HG03469 (cell line): Measurements from ENCODE around the gene RABAC1.
"Not testable (repeated sequence)": the region's sequence is repeated elsewhere in the genome, so short reads cannot be mapped to it uniquely, and the experiment has no call there.

Experiments
- ATAC-seq: cut with Tn5 transposase; IDR thresholded peaks from one replicate; pipeline ENCODE4 v1.9.1; 2021; ENCODE audit warnings: mild to moderate bottlenecking, moderate library complexity, moderate number of reproducible peaks; ENCODE audit not compliant: unreplicated experiment

The RABAC1 gene, protein sequence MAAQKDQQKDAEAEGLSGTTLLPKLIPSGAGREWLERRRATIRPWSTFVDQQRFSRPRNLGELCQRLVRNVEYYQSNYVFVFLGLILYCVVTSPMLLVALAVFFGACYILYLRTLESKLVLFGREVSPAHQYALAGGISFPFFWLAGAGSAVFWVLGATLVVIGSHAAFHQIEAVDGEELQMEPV

DNA sequence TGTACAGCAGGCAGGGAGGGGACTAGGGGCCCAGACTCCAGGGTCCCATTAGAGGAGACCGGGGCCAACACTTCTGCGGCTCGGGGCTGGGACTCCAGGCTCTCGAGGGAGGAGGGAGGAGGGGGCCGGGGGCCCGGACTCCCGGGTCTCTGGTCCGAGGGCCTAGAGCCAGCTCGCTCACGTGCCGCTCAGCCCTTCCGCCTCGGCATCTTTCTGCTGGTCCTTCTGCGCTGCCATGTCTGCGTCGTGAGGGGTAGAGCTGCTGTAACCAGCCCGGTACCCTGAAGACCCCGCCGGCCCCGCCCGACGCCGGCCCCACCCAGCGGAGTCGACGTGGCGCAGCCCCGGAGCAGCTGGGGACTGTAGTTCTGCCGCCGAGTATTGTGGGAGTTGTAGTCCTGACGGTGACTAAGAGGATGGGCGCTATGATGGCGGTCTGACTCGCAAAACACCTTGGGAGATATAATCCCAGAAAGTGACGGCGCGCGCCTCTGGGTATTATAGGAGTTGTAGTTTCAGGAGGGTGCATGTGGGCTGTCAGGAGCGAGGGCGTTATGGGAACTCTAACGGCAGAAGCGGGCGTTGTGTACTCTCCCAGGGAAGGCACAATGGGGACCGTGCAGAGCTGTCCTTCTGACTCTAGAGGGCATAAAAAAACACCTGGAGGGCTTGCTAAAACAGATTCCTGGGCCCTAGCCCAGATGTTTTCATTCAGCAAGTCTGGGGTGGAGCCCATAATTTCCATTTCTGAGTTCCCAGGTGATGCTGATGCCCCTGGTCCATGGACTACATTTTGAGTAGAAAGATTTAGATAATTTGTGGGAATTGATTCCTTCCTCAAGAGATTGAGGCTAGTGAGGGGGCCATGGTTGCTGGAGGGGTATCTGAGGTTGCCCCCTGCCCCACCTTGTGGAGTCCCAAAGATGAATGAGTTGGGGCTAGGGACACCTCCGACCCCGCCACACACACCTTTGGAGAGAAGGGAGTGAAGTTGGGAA, at the start of gene RABAC1:
Gene RABAC1 (minus strand): TSS at position 266 of the 998 bp plus-strand sequence. CDS start 29 bp downstream, at position 237.
- peak; percentile 60 for ATAC-seq

DNA sequence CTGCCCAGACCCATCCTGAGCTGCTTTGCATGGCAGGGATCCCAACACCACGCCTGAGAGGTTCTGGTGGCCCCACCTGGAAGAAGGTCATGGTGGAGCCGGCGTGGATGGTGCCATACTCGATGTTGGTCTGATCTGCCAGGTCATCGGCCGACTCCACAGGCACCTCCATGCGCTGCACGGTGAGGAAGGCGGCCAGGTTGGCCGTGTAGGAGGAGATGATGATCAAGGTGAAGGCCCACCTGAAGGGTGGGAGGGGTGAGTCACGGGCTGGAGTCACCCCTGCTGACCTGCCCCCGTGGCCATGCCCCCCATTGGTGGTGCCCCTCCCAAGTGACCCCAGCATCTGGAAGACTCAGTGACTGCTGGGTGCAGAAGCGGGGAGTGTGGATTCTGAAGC, 47.4 kb upstream of the RABAC1 start:
- ATAC-seq = no peak

DNA sequence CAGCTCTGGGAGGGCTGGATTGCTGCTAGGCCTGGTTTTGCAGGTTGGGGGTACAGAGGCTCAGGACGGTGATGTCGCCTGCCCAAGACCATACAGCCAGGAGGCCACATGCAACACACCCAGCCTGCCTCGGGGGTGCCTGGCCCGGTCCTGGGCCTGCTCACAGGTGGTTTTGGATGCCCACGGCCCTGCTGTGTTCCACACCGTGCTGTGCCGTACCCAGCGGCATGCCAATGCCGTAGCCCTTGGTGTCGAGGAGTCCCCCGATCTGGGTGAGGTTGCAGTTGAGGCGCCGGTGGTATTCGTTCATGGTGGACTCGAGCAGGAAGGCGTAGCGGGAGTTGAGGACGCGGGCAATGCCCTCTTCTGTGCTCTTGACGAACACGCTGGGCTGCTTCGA, 46.4 kb upstream of the RABAC1 start:
- ATAC-seq = no peak

DNA sequence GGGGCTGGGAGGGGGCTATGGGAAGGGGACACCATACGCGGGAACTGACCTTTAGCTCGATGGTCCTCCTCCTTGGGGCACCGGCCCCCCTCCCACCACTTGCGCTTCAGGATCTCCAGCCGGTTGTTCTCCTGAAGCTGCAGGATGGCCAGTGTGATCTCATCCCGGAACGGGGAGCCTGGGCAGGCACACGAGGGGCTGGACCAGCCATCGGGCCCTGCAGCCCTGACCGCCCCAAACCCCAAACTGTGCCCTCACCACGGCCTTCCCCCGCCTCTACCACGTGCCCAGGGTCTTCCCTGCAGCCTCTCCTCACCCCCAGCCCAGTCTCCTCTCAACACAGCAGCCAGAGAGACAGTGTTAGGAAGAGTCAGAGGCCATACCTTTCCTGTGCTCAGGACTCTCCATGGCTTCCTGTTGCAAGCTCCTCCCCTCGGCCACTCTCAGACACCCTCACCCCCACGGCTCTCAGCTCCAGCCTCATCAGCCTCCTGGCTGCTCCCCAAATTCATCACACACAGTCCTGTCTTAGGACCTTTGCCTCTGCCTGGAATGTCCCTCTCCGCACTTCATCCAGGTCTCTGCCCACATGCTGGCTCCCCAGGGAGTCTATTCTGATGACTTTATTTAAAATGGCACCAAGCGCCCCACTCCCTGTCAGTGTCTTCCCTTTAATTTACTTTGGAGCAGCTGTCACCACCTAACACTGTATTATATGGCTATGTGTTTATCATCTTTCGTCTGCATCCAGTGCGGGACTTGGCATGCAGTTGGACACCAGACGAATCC, 44.6 kb upstream of the RABAC1 start:
- no peak for ATAC-seq

DNA sequence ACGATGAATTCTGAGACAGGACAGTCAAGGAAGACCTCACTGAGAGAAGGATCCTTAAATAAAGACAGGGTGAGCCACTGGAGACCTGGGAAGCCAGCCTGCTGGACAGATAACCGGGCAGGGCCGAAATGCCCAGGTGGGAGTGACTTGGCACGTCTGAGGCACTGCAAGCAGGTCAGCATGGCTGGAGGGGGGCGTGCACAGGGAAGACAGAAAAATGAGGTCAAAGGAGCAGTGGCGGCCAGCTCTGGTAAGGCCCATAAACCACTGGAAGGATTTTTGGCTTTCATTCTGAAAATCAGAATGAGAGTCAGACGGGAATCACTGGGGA, 40.7 kb upstream of the RABAC1 start:
- no peak for ATAC-seq

DNA sequence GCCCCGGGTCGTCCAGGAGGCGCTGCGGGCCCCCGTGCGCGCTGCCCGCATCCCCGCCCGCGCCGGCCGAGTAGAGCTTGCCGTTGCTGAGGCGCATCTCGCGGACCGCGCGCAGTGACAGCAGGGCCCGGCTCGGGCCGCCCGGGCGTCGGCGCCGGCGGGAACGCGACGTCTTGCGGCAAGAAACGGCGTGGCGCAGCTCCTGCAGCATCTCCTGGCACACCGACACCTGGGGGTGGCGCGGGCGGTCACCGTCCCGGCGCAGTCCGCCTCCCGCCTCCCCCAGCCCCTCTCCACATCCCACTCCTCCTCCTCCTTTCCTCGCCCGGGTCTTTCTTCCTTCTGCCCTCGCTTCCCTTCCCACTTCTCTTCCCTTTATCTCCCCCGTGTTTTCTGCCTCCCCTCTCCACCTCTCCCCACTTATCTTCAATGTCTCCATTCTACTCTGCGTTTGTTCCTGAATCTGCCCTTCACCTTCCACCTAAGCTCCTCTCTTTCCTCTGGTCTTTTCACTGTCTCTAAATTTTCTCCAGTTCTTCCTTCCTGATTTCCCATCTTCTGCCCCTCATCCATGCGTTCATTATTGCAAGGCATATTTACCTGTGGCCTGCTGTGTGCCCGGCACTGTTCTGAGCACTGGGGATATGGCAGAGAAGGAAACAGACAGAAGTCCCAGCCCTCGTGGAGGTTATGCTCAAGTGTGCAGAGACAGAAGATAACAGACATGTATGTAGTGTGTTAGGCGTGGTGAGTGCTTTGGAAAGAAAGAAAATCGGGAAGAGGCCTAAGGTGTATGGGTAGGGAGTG, 40.2 kb upstream of the RABAC1 start:
- ATAC-seq = no peak

DNA sequence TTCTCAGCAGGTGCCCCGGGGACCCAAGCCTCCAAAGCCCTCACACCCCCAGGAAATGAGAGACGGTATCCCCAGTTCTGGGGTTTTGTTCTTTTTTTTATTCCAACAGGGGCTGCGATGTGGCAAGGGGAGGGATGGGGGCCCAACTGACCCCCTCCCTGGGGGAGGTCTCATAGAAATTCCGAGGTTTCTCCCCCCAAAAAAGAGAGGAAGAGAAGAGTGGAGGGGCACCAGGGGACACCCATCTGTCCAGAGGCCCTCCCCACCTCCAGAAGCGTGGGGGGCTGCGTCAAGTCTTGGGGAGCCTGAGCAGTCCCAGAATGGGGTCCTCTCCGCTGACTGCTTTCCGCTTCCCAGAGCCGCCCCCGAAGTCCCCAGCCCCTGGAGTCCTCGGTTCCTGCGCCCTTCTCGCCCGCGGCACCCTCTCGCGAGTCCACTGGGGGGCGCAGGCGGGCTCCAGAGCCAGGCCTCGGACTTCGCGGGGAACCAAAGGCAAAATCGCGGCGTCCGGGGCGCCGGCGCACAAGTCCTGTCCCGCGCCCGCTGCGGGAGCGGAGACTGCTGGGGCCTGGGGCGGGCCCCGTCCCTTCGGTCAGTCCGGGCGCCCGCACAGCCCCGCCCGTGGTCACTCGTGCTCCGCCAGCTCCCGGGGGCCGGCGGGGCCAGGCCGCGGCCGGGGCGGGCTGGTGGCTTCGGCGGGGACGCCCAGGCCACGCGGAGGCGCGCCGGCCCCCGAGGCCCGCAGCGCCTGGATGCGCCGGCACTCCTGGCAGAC, 39.3 kb upstream of the RABAC1 start:
- ATAC-seq = no peak

DNA sequence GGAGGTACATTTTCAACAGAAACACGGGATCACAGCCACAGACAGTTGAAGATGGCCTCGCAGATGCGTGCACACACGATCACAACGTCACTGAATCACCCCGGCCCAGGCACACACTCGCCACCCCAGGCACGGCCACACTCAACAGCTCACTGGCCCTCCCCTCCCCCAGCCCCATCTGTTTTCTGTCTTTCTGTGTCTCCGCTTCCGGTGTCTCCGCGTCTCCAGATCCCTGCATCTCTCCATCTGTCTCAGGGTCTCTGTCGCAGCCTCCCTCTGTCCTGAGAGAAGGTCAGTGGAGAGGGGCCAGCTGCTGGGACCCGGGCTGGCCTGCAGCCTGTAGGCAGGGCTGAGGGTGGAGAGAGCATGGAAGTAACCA, 38.7 kb upstream of the RABAC1 start:
- ATAC-seq = no peak

DNA sequence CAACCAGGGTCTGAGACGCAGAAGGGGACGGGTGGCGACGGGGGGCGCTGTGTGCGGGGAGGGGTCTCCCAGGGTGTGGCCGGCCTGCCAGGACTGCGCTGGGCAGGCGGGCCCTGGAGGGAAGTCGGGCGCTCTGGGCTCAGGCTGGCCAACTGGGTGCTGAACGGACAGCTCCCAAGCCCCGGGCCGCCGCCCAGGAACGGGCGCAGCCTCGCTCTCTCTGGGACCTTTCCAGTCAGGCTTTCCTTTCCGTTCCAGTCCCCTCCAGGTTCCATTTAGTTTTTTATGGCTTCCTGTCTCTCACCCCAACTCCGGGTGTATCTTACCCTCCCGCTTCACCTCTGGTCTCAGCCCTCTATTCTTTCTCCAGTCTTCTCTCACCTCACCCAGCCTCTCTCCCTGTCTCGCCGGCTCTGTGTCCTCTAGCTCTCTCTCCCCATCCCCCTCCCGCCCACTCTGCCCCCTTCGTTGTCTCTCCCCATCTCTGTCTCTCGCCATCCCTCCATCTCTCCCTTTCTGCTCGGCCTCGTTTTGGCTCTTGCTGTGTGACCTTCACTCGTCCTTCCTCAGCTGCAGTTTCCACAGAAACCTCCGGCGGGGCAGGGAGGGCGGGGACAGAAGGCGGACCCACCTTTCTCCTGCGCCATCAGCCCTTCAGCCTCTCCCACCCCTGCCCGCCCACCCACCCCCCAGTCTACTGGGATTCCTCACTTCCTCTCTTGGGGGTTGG, 38.2 kb upstream of the RABAC1 start:
- ATAC-seq = no peak

DNA sequence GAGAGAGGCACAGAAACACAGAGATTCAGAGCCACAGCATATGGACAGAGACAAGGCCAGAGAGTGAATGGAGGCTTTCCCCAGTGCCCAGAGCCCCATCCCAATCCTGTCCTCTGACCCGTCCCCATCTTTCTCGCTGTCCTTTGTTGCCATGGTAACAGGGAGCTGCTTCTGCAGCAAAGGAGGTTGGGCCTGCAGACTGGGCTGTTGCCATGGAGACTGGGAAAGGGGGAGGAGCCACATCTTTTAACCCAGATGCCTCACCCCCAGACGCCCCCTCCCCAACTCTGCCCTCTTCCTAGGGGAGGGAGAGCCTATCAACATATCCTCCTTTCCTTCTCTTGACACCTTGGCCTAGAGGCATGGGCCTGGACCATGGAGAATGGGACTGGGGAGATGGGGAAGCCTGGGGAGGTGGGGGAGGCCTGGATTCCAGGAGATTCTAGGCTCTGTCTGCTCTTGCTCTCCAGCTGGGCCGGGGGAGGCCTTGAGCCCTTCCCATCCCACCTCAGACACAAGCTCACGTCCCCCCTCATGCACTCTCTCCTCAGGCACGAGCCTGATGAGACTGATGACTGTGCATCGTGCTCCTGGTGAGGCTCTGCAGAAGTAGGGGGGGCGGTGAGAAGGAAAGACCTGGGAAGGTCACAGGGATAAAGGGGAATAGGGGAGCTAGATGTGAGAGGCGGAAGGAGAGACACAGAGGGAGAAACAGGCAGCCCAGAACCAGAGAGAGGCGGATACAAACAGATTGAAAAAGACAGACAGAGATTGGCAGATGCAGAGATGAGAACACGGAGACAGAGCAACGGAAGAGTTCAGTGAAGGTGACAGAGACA, 37.1 kb upstream of the RABAC1 start:
- no peak for ATAC-seq

DNA sequence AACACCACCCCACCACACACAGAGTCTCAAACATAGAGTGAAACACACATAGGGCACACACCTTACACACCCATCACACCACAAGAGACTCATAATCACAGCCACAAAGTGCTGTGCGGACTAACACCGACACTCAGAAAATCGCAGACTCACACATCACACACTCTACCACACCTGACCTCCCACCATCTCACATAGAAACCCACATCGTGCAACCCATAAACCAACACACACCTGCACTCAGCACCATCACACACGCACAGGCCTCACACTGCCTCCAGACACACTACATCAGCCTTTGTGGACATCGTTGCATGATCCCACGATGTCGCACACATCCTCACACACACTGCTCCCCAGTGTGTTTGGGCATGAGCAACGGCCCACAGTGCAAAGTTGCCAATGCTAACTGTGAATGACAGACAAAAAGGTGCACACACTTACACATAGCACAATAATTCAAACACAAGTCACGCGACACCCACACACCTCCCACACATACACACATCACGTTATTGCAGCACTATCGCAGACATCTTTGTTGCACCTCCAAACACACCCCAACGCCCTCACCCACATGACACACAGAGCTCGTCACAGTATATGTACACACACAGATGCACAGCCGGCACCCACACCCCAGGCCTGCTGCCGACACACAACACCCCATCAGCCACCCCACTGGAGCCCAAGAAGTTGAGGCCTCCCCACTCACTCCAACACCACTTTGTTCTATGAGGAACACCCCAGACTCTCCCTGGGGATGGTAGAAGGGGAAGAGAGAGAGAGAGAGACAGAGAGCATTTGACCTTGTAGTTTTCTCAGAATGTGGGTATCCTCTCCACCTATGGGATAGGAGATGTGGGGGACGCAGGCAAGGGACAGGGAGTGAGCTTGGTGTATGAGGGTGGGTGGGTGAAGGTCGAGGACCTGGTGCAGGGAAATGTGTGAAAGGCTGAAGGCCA, 36.2 kb upstream of the RABAC1 start:
- no peak for ATAC-seq

DNA sequence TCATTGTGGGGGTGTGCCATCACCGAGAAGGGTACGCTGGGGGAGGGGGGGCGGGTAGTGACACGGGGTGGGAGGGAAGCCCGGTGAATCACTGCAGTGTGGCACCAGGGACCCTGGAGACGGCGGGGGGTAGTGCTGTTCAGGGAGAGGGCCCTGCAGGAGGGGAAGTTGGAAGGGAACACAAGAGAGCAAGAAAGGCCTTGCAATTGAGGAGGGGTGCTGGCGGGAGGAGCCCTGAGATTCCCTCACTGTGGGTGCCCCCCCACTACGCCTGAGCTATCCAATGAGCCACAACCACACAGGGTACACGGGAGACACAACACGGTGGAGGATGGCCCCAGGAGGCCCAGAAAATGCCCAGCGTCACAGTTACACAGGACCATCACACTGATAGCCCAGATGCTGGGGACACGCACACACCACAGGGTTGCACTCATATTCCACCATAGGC, 35.4 kb upstream of the RABAC1 start:
- no peak for ATAC-seq

DNA sequence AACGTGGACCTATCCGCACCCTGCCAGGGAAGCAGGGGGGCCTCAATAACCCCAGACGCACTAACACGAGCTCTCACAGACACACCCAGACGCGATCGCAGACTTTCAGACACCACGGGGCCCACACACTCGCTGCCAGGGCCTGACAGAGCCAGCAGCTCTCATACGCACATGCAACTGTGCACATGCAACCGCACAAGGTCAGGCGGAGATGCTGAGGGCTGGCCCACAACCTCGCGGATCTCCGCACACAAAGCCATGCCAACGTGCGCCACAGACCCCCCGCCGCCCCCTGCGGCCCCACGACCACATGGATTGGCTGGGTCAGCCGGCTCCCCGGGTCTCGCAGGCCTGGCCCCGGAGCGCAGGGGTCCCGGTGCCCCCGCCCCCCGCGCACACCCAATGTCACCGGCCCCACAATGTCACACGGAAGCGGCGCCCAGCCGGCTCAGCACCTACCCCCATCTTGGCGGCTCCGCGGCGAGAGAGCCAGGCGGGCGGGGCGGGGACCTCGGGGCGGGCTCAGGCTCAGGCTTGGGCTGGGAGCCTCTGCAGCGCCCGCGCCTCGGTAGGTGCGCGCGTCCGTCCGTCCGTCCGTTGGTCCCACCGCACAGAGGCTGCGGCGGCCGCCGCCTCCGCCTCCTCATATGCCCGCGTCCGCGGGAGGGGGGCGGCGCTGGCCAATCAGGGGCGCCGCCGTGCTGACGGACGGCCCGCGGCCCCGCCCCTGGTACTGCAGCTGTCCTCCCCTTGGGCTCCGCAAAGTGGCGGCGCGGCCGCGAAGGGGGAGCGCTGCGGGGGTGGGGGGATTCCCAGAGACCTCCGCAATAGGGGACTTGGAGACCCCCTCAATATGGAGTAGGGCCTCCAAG, 34.7 kb upstream of the RABAC1 start, which contains the start of gene ATP1A3:
Gene ATP1A3 (minus strand): TSS at position 619 of the 872 bp plus-strand sequence. CDS start 154 bp downstream, at position 465.
- ATAC-seq = no peak

DNA sequence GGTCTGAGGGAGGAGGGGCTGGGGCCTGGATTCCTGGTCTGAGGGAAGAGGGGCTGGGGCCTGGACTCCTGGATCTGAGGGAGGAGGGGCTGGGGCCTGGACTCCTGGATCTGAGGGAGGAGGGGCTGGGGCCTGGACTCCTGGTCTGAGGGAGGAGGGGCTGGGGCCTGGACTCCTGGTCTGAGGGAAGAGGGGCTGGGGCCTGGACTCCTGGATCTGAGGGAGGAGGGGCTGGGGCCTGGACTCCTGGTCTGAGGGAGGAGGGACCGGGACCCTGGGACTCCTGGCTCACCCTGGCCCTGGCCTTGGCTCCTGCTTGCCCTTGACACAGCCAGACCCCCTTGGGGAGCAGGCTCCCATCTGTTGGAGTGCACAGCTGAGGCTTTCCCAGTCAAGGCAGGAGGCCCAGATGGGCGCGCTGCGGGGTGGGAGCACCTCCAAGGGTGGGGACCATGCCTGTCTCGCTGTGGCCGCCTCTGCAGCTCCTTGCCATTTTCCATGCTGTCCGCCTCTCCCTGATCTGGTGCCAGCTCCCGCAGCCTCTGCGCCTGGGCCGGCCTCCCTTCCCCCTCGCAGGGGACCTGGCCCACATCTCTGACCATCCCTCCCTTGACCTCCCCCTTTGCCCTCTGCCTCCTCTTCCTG, 32.9 kb upstream of the RABAC1 start:
- not testable (repeated sequence) for ATAC-seq

DNA sequence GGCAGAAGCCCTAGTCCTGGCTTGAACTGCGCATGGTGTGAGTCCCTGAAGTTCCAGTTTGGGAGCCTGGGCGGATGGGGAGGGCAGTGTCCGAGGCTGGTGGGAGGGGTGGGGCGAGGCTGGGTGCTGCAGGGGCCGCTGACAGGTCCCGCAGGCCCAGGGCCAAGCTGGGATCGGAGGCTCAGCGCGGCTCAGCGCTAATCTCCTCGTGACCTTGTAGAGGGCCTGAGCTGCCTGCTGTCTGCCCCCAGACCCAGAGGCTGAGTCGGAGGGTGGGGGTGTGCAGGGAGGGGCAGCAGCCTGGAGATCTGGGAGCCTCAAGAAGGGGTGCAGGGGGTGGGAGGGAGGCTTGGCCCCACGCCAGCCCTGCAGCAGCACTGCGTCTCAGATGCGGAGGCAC, 31.9 kb upstream of the RABAC1 start:
- ATAC-seq = no peak

DNA sequence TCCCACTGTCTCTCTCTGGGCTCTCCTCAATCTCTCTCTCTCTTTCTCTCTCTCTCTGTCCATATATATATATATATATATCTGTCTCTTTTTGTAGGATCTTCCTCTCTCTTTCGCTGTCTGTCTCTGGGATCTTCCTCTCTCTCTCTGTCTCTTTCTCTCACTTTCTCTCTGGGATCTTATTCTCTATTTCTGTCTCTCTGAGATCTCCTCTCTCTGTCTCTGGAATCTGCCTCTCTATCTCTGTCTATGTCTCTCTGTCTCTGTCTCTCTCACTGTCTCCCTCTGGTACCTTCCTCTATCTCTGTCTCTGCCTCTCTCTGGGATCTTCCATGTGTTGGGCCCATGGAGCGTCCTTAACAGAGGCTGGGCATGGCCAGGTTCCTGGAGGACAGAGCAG, 31.5 kb upstream of the RABAC1 start:
- no peak for ATAC-seq
